GM20431 (cell line): ENCODE results near the gene SFXN5.
"Not testable (repeated sequence)": the region's sequence is repeated elsewhere in the genome, so short reads cannot be mapped to it uniquely, and the experiment has no call there.

Experiments used
- in situ Hi-C: fragments of 300-500 bp; cut with MseI, MboI; formaldehyde crosslinking; loops from one replicate; pipeline ENCODE4 v1.15.0; 2020; ENCODE audit warnings: low sequenced_read_pairs; ENCODE audit not compliant: unreplicated experiment

SFXN5 gene, protein sequence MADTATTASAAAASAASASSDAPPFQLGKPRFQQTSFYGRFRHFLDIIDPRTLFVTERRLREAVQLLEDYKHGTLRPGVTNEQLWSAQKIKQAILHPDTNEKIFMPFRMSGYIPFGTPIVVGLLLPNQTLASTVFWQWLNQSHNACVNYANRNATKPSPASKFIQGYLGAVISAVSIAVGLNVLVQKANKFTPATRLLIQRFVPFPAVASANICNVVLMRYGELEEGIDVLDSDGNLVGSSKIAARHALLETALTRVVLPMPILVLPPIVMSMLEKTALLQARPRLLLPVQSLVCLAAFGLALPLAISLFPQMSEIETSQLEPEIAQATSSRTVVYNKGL

DNA sequence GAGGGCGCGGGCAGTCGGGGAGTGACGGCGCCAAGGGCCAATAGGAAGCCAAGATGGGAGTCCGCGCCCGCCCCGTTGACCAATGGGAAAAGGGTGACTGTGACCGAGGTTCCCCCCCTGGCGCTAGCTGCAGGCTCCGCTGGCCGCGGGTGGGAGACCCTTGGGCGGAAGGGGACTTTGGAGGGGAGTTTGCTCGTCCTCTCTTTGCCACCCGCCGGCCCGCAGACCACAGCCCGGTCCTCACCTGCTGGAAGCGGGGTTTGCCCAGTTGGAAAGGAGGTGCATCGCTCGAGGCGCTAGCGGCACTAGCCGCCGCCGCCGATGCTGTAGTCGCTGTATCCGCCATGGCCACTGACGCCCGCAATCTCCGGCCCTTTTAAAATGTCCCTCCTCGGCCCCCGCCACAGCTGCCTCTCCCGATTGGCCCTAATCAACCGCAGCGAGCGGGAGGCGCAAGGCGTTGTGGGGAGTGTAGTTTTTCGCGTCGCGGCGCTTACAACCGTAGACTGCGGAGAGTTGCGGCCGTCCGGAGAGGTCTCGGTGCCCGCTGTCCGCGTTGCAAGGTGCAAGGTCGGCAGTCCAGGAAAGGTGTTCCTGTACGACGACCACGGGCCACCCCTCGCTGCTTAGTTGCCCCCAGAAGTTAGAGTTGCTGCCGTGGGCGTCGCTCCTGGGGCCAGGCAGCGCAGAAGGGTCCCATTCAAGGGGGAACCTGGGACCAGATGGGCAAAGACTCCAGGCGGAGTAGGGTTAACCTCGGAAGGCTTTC, at the start of gene SFXN5:
Gene SFXN5, minus strand, starts transcription at position 353 of the 769 bp plus-strand sequence. Its CDS starts 7 bp downstream, at position 346.
- in situ Hi-C loops, result no loop called here

DNA sequence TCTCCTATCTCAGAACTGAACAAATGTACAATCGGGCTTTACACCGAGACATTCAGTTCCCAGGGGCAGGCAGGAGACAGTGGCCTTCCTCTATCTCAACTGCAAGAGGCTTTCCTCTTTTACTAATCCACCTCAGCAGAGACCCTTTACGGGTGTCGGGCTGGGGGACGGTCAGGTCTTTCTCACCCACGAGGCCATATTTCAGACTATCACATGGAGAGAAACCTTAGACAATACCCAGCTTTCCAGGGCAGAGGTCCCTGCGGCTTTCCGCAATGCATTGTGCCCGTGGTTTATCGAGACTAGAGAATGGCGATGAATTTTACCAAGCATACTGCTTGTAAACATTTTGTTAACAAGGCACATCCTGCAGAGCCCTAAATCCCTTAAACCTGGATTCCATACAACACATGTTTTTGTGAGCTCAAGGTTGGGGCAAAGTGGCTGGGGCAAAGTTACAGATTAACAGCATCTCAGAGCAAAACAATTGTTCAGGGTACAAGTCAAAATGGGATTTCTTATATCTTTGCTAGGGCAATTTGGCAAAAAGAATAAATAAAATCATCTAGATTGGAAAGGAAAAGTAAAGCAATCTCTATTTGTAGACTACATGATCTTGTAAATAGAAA, 48.2 kb upstream of the SFXN5 start:
- in situ Hi-C loops, result not testable (repeated sequence)

DNA sequence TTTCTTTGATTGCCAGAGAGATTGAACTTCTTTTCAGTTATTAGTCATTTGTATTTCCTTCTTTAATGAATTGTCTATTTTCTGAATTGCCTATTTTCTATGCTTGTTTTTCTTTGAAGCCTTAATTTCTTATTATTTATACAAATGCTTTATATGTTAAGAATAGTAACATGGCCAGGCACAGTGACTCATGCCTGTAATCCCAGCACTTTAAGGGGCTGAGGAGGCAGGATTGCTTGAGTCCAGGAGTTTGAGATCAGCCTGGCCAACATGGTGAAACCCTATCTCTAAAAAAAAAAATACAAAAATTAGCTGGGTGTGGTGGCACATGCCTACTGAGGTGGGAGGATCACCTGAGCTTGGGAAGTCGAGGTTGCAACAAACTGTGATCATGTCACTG, 45.9 kb upstream of the SFXN5 start:
- in situ Hi-C loops, result no loop called here

DNA sequence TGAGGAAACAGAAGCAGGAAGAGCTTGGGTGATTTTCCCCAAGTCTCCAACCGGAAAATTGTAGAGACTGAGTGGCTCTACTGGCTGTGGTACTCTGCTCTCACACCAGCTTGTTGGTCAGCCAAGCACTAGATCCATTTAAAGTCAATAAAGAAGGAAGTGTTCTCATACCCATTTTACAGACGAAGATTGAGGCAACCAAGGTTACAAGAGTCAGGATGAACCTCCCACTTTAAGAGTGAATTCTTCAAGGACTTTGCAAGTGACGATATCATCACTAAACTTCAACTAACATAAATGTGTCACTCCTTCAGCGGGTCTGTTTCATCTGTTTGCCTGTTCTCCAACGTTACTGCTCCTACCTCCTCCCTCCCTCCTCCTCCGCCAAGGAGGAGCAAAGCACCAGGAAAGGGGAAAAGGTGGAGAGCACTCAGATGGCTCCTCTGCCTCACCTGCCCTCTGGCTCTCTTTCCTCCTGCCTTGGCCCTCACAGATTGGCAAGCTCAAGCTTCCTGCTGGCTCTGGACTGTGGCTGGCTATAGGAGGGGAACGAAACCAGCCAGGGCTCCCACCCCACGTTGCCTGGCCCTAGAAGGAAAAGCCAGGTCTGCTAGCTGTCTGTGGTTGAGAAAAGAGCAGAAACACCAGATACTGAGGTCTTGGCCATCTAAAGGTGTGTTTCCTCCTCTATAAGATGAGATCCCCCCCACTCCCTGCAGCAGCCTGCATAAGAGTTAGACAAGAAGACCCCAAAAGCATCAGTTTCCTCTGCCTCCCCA, 44.9 kb upstream of the SFXN5 start:
- in situ Hi-C loops, result no loop called here

DNA sequence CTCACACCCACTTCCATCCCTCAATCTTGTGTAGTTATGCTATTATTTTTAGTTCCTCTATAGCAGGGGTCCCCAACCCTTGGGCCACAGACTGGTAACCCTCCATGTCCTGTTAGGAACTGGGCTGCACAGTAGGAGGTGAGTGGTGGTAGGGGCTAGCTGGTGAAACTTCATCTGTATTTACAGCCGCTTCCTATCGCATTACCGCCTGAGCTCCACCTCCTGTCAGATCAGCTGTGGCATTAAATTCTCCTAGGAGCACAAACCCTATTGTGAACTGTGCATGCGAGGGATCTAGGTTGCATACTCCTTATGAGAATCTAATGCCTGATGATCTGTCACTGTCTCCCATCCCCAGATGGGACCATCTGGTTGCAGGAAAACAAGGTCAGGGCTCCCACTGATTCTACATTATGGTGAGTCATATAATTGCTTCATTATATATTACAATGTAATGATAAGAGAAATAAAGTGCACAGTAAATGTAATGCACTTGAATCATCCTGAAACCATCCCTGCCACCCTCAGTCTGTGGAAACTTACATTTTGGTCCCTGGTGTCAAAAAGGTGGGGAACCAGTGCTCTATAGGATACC, 42.9 kb upstream of the SFXN5 start:
- in situ Hi-C loops, result no loop called here

DNA sequence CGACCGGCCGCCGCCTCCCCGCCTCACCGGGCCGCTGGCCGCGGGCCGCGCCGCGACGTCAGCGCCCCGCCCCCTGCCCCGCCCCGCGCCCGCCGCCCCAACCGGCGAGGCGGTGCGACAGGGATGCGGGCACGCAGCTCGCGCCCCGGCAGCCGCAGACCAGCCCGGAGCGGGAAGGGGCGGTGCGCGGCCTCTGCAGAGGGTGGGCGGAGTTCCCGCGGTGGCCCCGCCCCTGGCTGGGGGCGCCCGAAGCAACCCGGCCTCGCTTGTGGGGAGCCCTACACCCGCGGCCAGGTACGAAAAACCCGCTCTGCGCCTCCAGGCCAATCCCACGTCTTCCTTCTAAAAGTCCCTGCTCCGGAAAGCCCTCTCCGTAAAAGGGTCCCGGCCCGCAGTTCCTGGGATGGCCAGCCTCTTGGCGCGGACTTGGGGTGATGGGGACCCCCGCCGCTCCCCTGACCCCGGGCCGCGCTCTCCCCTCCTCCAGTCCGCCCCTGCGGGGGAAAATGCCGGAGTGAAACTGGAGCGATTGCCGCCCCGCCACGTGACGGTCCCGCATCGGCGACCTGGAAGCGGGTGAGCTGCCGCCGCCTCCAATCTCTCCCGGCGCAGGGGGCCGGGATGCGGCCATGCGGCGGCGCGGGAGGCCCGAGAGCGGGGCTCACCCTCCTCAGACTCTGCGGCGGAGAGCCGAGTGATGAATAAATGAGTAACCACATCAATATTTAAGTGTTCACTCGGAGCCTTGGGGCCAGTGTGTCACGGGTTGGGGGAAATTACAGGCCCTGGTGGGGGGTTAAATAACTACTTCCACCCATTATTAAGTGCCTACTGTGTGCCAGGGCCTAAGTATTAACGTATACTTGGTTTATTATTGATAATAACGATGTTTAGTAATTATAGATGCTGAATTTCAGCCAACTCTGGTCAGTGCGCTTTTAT, 41.7 kb upstream of the SFXN5 start, which contains the start of gene RAB11FIP5:
Gene RAB11FIP5, minus strand, starts transcription at position 36 of the 942 bp plus-strand sequence. CDS start 171 bp downstream, outside the sequence.
- in situ Hi-C loops, result no loop called here

DNA sequence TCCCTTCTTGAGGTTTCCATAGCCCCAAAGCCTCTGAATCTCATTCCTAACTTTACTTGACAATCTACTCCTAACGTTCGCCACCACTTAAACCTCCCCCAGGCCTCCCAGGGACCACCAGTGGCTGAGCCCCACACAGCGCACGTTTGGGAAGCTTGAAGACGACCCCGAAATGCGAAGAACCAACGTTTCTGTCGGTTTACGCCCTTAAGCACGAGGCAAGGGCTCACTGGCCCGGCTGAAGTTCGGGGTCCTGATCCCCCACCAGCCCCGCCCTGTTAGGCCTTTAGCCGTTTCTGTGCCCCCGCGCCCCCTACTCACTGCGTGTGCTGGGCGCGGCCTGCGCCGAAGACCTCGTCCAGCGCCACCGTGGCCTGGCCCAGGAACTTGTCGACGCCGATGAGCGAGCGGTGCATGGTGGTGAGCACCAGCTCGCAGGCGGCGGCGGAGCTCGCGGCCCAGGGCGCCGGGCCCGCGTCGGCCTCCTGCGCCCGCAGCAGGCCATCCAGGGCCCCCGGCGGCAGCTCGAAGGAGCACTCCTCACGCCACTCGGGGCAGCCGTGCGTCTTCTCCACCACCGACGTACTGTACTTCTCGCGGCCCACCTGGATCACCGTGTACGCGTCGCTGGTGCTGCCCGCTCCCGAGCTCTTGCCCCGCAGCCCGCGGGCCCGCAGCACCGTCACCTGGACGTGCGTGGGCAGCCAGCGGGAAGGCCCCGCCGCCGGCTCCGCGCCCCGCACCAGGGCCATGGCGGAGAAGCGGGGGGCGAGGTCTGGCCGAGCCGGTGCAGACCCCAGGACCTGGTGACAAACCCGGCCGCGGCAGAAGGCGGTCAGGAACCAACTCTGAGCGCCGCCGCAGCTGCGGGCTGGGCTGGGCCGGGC, 40.8 kb upstream of the SFXN5 start:
- in situ Hi-C loops, result no loop called here

DNA sequence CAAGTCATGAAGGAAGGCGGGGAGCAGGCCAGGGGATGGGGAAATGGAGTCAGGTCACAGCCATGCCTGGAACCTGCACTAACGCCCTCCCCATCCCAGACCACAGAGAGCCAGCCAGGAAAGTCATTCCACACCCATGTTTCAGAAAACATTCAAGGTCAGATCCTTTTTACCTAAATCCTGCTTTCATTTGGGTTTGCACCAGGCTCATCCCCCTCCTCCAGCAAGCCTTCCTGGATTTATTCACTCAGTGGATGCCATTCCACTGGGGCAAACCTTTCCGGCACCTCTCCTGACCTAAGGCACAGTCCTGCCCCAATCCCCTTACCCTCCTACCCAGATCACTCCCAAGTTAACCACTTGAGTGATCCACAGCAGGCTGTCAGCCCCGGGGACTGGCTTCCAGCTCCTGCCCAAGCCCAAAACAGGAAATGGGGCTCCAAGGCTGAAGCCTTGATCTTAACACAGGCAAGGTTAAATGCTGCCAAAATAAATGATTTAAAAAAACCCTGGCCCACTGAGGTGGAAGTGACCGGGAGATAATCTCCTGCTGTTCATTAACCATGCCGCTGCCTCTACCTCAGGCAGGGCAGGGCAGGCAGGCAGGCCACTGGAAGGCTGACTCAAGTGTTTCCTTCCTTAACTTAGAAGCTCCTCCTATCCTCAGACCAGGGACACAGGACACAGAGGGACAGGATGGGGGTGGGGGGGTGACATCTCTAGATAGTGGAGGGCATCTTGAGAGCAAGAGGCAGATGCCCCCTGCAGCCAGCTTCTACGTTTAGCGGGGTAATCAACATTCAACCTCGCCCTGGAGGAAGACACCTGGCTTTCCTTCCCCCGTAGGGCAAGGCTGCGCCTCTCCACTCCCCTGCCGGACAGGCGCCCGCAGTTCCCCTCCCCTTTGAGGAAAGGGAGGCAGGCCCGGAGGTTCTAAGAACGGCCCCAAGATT, 39.8 kb upstream of the SFXN5 start:
- in situ Hi-C loops, result no loop called here

DNA sequence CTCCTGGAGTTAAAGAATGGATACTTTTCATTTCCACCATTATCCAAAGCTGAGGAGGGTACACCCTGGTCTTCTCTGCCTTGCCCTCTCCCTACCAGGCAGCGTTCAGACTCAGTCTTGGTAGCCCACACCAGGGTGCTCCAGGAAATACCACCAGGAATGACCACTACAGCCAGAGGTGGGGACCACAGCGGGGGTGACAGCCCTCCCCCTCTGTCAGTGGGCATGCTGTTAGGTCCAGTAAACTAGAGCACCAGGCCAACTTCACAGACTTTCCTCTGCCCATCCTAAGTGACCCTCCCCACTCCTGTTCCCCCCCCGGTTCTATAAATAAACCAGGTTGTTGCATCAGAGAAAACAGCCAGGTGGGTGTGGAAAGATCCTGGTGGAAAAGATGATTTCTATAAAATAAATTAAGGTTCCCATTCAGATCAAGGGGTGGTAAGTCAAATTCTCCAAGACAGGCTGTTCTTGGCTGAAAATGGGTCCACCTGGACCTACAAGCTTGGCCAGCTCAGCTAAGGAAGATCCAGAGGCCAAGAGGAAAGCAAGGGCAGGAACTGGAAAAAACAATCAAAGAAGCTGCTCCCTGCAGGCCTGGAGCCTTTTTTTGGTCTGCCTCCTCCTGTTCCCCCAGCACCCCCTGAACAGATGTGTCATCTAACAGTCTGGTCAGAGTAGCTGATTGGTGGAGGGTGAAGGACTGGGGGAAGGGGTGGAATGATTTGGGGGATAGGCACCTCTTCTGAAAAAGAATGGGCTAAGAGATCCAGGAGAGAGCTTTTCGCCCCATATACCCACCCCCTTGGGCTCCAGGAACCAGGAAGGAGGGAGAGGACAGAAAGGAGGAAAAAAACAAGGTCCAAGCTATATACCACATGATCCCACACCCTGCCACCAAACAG, 38.9 kb upstream of the SFXN5 start:
- in situ Hi-C loops, result no loop called here

DNA sequence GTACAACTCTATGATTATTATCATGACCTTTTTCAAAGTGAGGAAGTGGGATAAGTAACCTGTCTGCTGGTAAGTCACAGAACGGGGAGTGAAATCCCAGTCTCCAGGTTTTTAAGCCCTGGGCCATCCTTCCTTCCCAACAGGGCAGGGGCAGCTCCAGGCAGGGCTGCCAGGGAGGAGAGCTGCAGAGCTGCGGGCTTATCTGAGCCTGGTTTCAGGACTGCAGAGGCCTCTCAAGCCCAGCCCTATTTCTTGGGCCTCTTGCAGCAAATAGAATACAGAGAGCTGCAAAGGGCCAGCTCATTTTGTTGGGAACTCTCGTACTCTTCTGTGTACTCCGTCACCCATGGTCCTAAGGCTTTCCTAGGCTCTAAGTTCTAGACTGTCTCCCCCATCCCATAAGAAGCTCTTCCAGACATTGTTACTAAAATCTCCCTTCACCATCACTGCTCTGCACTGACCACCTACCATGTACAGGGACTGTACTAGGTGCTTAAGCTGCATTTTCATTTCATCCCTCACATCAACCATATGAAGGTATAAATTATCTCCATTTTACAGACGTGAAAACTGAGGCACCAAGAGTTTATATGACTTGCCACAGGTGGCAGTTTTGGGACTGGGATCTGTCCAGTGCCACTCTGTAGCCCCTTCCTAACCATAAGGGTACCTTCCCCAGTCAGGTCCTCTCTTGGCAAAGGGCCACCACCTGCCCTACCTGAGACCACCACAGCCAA, 38.1 kb upstream of the SFXN5 start:
- in situ Hi-C loops, result no loop called here

DNA sequence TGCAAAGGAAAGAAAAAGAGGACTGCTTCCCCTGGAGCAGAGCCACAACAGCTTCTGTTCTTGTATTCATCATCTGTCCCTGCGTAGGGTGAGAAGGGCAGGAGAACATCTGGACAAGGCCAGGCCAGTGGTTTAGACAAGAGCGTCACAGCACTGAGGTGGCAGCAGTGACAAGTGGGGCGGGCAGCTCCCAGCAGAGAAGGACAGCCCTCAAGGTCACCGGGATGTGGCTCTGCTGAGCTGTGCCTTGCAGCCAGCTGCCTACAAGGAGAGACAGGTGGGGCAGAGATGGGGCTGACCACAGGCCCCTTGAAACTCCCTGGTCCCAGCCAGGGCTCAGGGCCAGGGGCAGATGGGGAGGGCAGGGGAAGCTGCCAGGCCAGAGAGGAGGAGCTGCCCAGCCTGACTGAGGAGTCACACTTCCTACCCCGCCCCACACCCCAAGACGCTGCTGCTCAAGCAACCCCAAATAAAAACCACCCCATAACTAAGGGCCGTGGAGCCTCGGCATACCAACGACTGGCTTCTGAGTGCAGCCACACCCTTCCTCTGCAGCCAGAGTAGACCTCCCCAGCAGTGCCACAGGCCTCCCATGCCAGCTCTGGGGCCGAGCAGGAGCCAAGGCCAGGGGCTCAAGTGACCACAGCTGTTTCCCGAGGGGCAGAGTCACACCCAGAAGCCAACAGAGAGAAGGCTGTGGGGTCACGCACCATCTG, 35.9 kb upstream of the SFXN5 start:
- in situ Hi-C loops, result no loop called here

DNA sequence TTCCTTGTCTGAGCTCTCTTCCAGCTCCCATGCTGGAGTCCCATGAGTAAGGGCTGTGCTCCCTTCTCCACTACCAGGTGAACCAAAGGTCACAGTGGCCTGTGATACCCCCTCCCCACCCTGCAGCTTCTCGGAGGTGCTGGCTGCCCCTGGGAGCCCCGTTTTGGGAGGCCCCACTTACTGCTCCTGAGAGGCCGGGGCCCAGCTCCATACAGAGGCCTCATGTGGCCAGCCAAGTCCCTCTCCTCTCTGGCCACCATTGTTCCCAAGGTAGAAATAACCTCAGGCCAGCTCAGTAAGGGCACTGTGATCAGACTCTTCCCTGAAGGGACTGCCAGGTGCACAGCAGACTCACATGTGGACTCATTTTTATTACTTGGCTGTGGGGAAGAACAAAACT, 35.3 kb upstream of the SFXN5 start:
- in situ Hi-C loops, result no loop called here

DNA sequence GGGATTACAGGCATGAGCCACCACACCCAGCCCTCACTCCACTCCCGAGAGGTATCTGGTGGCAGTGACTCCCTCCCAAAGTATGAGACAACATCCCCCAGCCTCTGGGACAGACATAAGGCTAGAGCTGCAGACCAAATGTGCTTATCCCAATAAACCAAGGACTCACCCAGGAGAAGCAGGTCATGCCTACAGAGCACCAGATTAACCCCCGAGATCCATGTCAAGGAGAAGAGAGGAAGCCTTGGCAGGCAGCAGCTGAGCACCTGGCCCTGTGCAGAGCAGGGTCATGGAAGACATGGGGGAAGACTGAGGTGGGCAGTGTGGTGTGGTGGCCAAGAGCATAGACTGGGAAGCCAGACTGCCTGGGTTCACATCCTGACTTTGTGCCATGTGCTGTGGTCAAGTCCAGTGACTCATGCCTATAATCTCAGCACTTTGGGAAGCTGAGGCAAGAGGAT, 34.0 kb upstream of the SFXN5 start:
- in situ Hi-C loops, result no loop called here

DNA sequence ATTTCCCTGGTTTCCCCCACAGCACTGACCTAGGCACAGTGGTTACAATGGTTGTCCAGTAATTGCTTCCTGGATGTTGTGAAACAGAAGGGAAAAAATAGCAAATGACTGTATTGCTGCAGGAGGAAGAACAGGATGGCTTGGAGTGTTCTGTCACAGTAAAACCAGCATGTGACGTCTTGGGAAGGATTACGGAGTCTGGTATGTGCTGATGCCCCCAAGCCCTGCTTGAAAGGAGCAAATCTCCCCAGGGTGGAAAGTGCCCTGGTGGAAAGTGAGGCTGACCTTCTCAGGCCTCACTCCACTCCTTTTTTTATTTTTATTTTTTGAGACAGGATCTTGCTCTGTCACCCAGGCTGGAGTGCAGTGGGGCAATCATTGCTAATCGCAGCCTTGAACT, 33.4 kb upstream of the SFXN5 start:
- in situ Hi-C loops, result no loop called here
